ENCODE measurements around the gene CEBPZOS. TPM values are rescaled to one million over a fixed set of nuclear protein-coding genes. Genes with fewer than 3 reads are reported as not detected.

CEBPZOS gene
- total RNA-seq, 1 donor from 2014 or later = 38.5 TPM

DNA sequence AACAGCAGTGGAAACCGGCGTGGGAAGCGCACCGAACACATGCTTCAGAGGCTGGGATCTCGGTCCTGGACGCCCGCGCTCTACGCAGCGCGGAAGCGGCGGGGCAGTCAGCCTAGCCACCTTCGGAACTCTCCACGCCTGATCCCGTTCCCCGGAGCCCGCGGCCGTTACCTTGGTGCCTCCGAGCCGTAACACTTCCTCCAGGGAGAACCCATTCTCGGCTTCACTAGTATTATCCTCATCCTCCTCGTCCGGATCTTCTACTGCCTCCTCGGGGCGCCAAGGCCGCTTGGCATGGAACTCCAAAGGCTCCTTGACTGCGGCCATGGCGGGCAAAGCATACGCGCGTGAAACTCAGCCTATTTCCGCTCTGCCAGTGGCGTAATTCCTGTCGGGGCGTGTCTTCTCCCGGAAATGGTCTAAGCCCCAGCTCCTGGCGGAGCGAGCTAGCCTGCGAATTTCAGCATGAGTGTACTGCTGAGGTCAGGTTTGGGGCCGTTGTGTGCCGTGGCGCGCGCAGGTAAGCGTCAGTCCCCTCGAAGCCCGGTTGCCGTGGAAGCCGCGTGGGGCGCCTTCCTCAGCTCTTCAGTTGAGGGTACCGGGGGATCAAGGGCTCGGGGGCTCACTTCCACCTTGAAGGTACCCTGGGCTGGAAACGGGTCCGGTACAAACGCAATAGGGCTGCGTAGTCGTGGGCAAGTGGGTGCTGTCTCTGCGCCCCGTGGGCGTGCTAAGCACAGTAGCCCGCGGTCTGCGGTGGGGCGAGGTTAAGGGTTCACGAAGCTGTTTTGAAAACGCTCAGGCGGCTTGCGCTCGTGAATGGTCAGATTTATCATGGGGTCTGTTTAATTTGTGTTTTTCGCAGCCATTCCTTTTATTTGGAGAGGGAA lies 35.2 kb downstream of the CEBPZOS start, which contains the start of the genes CEBPZ and NDUFAF7:
CEBPZ (minus strand) TSS at position 356 of the 890 bp plus-strand sequence; CDS start at position 327, 29 bp downstream.
NDUFAF7 (plus strand) TSS at position 418 of the 890 bp plus-strand sequence; CDS start at position 466, 48 bp downstream.
- peaks cover 37% of the 10 kb centered on the region for H3K36me3 ChIP-seq
- peak within 1 kb of the TSS; percentile 87 for H3K4me3 ChIP-seq
- H3K4me1 ChIP-seq = peaks cover 25% of the 10 kb centered on the region
- ATAC-seq (peak; percentile 98 to 99), DNase-seq (peak; percentile 93)
- TF ChIP-seq, protein P1, sequence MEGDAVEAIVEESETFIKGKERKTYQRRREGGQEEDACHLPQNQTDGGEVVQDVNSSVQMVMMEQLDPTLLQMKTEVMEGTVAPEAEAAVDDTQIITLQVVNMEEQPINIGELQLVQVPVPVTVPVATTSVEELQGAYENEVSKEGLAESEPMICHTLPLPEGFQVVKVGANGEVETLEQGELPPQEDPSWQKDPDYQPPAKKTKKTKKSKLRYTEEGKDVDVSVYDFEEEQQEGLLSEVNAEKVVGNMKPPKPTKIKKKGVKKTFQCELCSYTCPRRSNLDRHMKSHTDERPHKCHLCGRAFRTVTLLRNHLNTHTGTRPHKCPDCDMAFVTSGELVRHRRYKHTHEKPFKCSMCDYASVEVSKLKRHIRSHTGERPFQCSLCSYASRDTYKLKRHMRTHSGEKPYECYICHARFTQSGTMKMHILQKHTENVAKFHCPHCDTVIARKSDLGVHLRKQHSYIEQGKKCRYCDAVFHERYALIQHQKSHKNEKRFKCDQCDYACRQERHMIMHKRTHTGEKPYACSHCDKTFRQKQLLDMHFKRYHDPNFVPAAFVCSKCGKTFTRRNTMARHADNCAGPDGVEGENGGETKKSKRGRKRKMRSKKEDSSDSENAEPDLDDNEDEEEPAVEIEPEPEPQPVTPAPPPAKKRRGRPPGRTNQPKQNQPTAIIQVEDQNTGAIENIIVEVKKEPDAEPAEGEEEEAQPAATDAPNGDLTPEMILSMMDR (IDR thresholded peaks at IDR 0.05) = no peak
- peak within 1 kb of the TSS; percentile 94 for H3K27ac ChIP-seq
- no peaks in the 10 kb centered on the region for H3K27me3 ChIP-seq (ENCODE audit: low read depth)
- no peaks in the 10 kb centered on the region for H3K9me3 ChIP-seq
- intact Hi-C loops (cut with DNase I) = no loop called here

DNA sequence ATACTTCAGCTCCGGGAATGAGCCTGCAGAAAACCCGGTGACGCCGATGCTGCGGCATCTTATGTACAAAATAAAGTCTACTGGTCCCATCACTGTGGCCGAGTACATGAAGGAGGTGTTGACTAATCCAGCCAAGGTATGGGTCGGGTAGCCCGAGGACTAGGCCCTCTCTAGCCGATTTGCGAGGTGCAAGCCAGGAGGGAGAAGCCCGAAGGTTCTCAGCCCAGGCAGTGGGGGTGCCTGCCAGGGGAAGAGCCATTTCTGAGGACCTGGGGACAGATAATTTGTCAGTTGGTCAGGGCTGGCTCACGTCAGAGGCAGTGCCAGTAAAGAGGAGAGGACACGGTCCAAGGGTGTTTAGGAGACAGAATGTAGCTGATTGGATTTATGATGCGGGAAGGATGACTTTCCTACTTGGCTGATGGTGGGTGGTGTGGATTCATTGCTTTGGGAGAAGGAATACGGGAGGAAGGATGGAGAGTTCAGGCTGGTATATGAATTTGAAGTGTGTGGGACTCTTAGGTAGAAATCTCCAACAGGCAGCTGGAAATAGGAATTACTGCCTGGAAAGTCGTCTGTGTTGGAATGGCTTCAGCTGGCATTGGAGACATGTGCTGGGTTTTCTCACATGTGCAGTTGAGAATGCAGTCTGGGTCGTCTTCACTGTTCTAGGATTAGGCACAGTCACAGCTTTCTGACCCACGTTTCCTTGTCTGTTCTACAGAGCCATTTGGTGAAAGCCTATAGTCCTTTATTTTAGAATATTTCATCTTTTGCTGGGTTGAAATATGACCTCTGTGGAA lies 36.0 kb downstream of the CEBPZOS start:
- Histone ChIP-seq H3K36me3 (peaks cover 38% of the 10 kb centered on the region), H3K27me3 (ENCODE audit: low read depth) (no peaks in the 10 kb centered on the region), H3K9me3 (no peaks in the 10 kb centered on the region), H3K27ac (peak overlapping the region; percentile 94), H3K4me1 (peaks cover 25% of the 10 kb centered on the region), H3K4me3 (peak overlapping the region; percentile 87)
- intact Hi-C loops (cut with DNase I) = no loop called here
- TF ChIP-seq, protein P1 (IDR thresholded peaks at IDR 0.05) = no peak
- ATAC-seq (peak; percentile 47 to 50), DNase-seq (peak; percentile 44)

- Histone ChIP-seq H3K9me3 (no peaks in the 10 kb centered on the region), H3K36me3 (peaks cover 97% of the 10 kb centered on the region), H3K27me3 (ENCODE audit: low read depth) (no peaks in the 10 kb centered on the region), H3K27ac (no peak overlapping the region), H3K4me3 (no peak overlapping the region), H3K4me1 (no peaks in the 10 kb centered on the region)
- ATAC-seq (no peak), DNase-seq (no peak)
- intact Hi-C loops (cut with DNase I) = no loop called here
- TF ChIP-seq, protein P1 (IDR thresholded peaks at IDR 0.05) = no peak
These were observed 47.1 kb downstream of the CEBPZOS start for GRCh38 chr2:37243435-37243834.

GRCh38 chr2:37244017-37244416 lies 47.7 kb downstream of the CEBPZOS start:
- Histone ChIP-seq H3K27me3 (ENCODE audit: low read depth) (no peaks in the 10 kb centered on the region), H3K9me3 (no peaks in the 10 kb centered on the region), H3K4me1 (no peaks in the 10 kb centered on the region), H3K36me3 (peaks cover 97% of the 10 kb centered on the region), H3K4me3 (no peak overlapping the region), H3K27ac (no peak overlapping the region)
- TF ChIP-seq, protein P1 (IDR thresholded peaks at IDR 0.05) = no peak
- ATAC-seq = no peak
- intact Hi-C loops (cut with DNase I) = no loop called here
- DNase-seq = no peak

DNA sequence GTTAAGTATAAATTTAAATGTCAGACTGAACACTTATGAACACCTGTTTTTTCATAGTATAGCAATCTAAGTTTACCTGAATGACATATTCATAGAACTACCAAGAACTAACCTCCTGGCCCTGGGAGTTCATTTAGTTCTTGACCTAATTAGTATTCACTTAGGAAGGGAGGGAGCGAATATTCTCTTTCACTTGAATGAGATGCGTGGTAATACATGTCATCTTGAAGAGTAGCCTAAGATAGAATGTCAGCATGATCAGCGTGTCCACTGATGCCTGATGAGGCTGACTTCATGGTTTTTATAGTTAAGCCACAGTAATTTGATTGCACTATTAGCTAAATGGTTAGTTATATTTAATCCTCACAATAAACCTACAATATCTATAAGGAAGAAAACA lies 48.5 kb downstream of the CEBPZOS start:
- H3K9me3 ChIP-seq = no peaks in the 10 kb centered on the region
- ATAC-seq (no peak), DNase-seq (no peak)
- no peak overlapping the region for H3K4me3 ChIP-seq
- TF ChIP-seq, protein P1 (IDR thresholded peaks at IDR 0.05) = no peak
- H3K36me3 ChIP-seq = peaks cover 95% of the 10 kb centered on the region
- no peaks in the 10 kb centered on the region for H3K4me1 ChIP-seq
- intact Hi-C loops (cut with DNase I) = no loop called here
- H3K27me3 ChIP-seq (ENCODE audit: low read depth) = no peaks in the 10 kb centered on the region
- no peak overlapping the region for H3K27ac ChIP-seq

All from lower lobe of right lung (tissue), 2 donors.